PC-3 (cell line): ENCODE data around the gene RPL32.
"Not testable (repeated sequence)": the region's sequence is repeated elsewhere in the genome, so short reads cannot be mapped to it uniquely, and the experiment has no call there.

ENCODE experiments used
- CTCF ChIP-seq: fragments of 300-600 bp; sonication (generic); conservative IDR thresholded peaks from 2 replicates; pipeline ENCODE4 v1.5.1; 2017; ENCODE audit warnings: antibody characterized with exemption, low read depth, mild to moderate bottlenecking, low read length
- EZH2 ChIP-seq: fragments of 300-600 bp; sonication (generic); IDR thresholded peaks from one replicate; pipeline ENCODE4 v1.6.1; 2017; ENCODE audit warnings: antibody characterized with exemption, mild to moderate bottlenecking, low read length; ENCODE audit not compliant: unreplicated experiment
- EZH2phosphoT487 ChIP-seq: fragments of 300-600 bp; sonication (generic); IDR thresholded peaks from 2 replicates; pipeline ENCODE4 v1.6.1; 2018; ENCODE audit warnings: mild to moderate bottlenecking, antibody characterized with exemption, low read length, borderline replicate concordance

GRCh38 chr3:12853847-12854246 is 12.5 kb upstream of the RPL32 start:
- not testable (repeated sequence) for TF ChIP-seq CTCF, EZH2, EZH2phosphoT487
